H9 (cell line): ENCODE measurements around the gene SMIM32. TPM values are rescaled to one million over a fixed set of nuclear protein-coding genes. Genes with fewer than 3 reads are reported as not detected.

Experiments used
- DNase-seq: peaks from one replicate; pipeline ENCODE4 v3.0.0-alpha.2; 2017
- H2AFZ ChIP-seq: one replicate; pipeline ENCODE4 v1.6.1; 2013; ENCODE audit warnings: mild to moderate bottlenecking, low read length, control low read depth, moderate library complexity
- H2AK5ac ChIP-seq: 2 replicates; pipeline ENCODE4 v1.6.1; 2013; ENCODE audit warnings: low read length, control low read depth, mixed read lengths; ENCODE audit not compliant: insufficient read length
- H2BK120ac ChIP-seq: one replicate; pipeline ENCODE4 v1.6.1; 2013; ENCODE audit warnings: low read depth, mild to moderate bottlenecking, low read length, control low read depth, inconsistent platforms; ENCODE audit not compliant: poor library complexity, severe bottlenecking
- H2BK12ac ChIP-seq: 2 replicates; pipeline ENCODE4 v1.6.1; 2013; ENCODE audit warnings: low read length, control low read depth, mixed read lengths, low read depth; ENCODE audit not compliant: insufficient read length
- H2BK15ac ChIP-seq: 2 replicates; pipeline ENCODE4 v1.6.1; 2013; ENCODE audit warnings: low read depth, low read length, control low read depth
- H2BK20ac ChIP-seq: one replicate; pipeline ENCODE4 v1.6.1; 2013; ENCODE audit warnings: low read depth, mild to moderate bottlenecking, low read length, control low read depth, inconsistent platforms; ENCODE audit not compliant: poor library complexity, severe bottlenecking
- H2BK5ac ChIP-seq: 2 replicates; pipeline ENCODE4 v1.6.1; 2013; ENCODE audit warnings: low read length, control low read depth, mixed read lengths; ENCODE audit not compliant: insufficient read length
- H3K14ac ChIP-seq: 2 replicates; pipeline ENCODE4 v1.6.1; 2013; ENCODE audit warnings: low read length, control low read depth; ENCODE audit not compliant: insufficient read depth
- H3K18ac ChIP-seq: 2 replicates; pipeline ENCODE4 v1.6.1; 2013; ENCODE audit warnings: low read depth, mild to moderate bottlenecking, mixed read lengths, low read length, control low read depth; ENCODE audit not compliant: insufficient read length
- H3K23ac ChIP-seq: 2 replicates; pipeline ENCODE4 v1.6.1; 2013; ENCODE audit warnings: low read length, control low read depth, mixed read lengths, low read depth; ENCODE audit not compliant: insufficient read length
- H3K23me2 ChIP-seq: 2 replicates; pipeline ENCODE4 v1.6.1; 2013; ENCODE audit warnings: low read depth, mild to moderate bottlenecking, mixed read lengths, low read length, control low read depth; ENCODE audit not compliant: insufficient read length, poor library complexity, severe bottlenecking
- H3K27ac ChIP-seq: 2 replicates; pipeline ENCODE4 v1.5.1; 2013; ENCODE audit warnings: low read length, control low read depth, mixed read lengths, low read depth; ENCODE audit not compliant: insufficient read length
- H3K27me3 ChIP-seq: 2 replicates; pipeline ENCODE4 v1.6.1; 2013; ENCODE audit warnings: low read length, control low read depth, inconsistent platforms; ENCODE audit not compliant: insufficient read depth
- H3K4ac ChIP-seq: 2 replicates; pipeline ENCODE4 v1.6.1; 2013; ENCODE audit warnings: low read depth, mild to moderate bottlenecking, control low read depth, inconsistent platforms, low read length, moderate library complexity
- H3K4me1 ChIP-seq: 2 replicates; pipeline ENCODE4 v1.6.1; 2013; ENCODE audit warnings: low read length, control low read depth, inconsistent platforms; ENCODE audit not compliant: insufficient read depth
- H3K4me2 ChIP-seq: 2 replicates; pipeline ENCODE4 v1.6.1; 2013; ENCODE audit warnings: low read length, control low read depth, mixed read lengths; ENCODE audit not compliant: insufficient read length, insufficient read depth
- H3K56ac ChIP-seq: 2 replicates; pipeline ENCODE4 v1.6.1; 2013; ENCODE audit warnings: low read depth, mild to moderate bottlenecking, mixed read lengths, low read length, control low read depth; ENCODE audit not compliant: insufficient read length
- H3K79me1 ChIP-seq: 2 replicates; pipeline ENCODE4 v1.6.1; 2013; ENCODE audit warnings: low read depth, mild to moderate bottlenecking, moderate library complexity, low read length, control low read depth, inconsistent platforms; ENCODE audit not compliant: insufficient read depth, poor library complexity, severe bottlenecking
- H3K79me2 ChIP-seq: 2 replicates; pipeline ENCODE4 v1.6.1; 2013; ENCODE audit warnings: low read length, control low read depth, inconsistent platforms; ENCODE audit not compliant: insufficient read depth
- H3K9ac ChIP-seq: 2 replicates; pipeline ENCODE4 v1.6.1; 2013; ENCODE audit warnings: low read length, control low read depth, mixed read lengths; ENCODE audit not compliant: insufficient read length; ENCODE audit errors: extremely low read depth
- H3K9me3 ChIP-seq: one replicate; pipeline ENCODE4 v1.6.1; 2013; ENCODE audit warnings: low read depth, low read length, inconsistent platforms; ENCODE audit not compliant: control insufficient read depth
- H3T11ph ChIP-seq: one replicate; pipeline ENCODE4 v1.6.1; 2013; ENCODE audit warnings: mild to moderate bottlenecking, low read length, control low read depth, inconsistent platforms
- H4K20me1 ChIP-seq: one replicate; pipeline ENCODE4 v1.6.1; 2013; ENCODE audit not compliant: control insufficient read depth, insufficient read length, insufficient read depth
- H4K5ac ChIP-seq: 2 replicates; pipeline ENCODE4 v1.6.1; 2013; ENCODE audit warnings: low read depth, mild to moderate bottlenecking, mixed read lengths, low read length, control low read depth; ENCODE audit not compliant: insufficient read length
- H4K8ac ChIP-seq: replicated peaks from 2 replicates; pipeline ENCODE4 v1.6.1; 2013; ENCODE audit warnings: low read length, control low read depth, mixed read lengths, low read depth; ENCODE audit not compliant: insufficient read length
- H4K91ac ChIP-seq: 2 replicates; pipeline ENCODE4 v1.6.1; 2013; ENCODE audit warnings: low read depth, mild to moderate bottlenecking, moderate library complexity, mixed read lengths, low read length, control low read depth; ENCODE audit not compliant: insufficient read length
- H3K27ac Mint-ChIP-seq, 3 experiments: 2 replicates in 2 of 3; 3 replicates in 1 of 3; pipeline ENCODE4 v1.8.0; 2020 to 2021; ENCODE audit warnings: mixed read lengths in 3 of 3, mild to moderate bottlenecking in 1 of 3, moderate library complexity in 1 of 3
- H3K27me3 Mint-ChIP-seq: 2 replicates; pipeline ENCODE4 v1.8.0; 2021; ENCODE audit warnings: low read depth, mild to moderate bottlenecking, moderate library complexity, mixed read lengths
- H3K36me3 Mint-ChIP-seq, 3 experiments: 2 replicates in 2 of 3; 3 replicates in 1 of 3; pipeline ENCODE4 v1.8.0; 2020 to 2021; ENCODE audit warnings: low read depth in 3 of 3, mixed read lengths in 3 of 3; ENCODE audit not compliant: insufficient read depth in 1 of 3
- H3K4me1 Mint-ChIP-seq, 2 experiments: 2 replicates each; pipeline ENCODE4 v1.8.0; 2020; ENCODE audit warnings: mixed read lengths in 2 of 2
- H3K4me3 Mint-ChIP-seq, 2 experiments: 2 replicates in 1 of 2; 3 replicates in 1 of 2; pipeline ENCODE4 v1.8.0; 2020 to 2021; ENCODE audit warnings: mild to moderate bottlenecking in 2 of 2, mixed read lengths in 2 of 2, moderate library complexity in 1 of 2
- H3K9me3 Mint-ChIP-seq, 2 experiments: 2 replicates in 1 of 2; 3 replicates in 1 of 2; pipeline ENCODE4 v1.8.0; 2020; ENCODE audit warnings: mild to moderate bottlenecking in 2 of 2, mixed read lengths in 2 of 2, moderate library complexity in 1 of 2
- WGBS: extraction: QIAGEN DNeasy Blood & Tissue Kit; methylation state at CpG from one replicate; pipeline ENCODE4 v1.1.7; 2013; ENCODE audit warnings: missing lambda C conversion rate, low lambda C conversion rate, mixed read lengths; ENCODE audit not compliant: insufficient read length; ENCODE audit errors: extremely low coverage; 5-methylcytosine and 5-hydroxymethylcytosine counted together
- total RNA-seq: library from RNA; stranded (reverse); gene quantifications from 2 replicates; pipeline ENCODE4 v1.2.1, GENCODE V29; 2021
- TF ChIP-seq, protein P1 (sequence below): fragments of 200-600 bp; sonication (generic); conservative IDR thresholded peaks from 3 replicates; pipeline ENCODE4 v1.8.0; 2021; ENCODE audit warnings: antibody characterized with exemption, mild to moderate bottlenecking

SMIM32 gene
- total RNA-seq, 1 experiment from 2014 or later, result not detected

DNA sequence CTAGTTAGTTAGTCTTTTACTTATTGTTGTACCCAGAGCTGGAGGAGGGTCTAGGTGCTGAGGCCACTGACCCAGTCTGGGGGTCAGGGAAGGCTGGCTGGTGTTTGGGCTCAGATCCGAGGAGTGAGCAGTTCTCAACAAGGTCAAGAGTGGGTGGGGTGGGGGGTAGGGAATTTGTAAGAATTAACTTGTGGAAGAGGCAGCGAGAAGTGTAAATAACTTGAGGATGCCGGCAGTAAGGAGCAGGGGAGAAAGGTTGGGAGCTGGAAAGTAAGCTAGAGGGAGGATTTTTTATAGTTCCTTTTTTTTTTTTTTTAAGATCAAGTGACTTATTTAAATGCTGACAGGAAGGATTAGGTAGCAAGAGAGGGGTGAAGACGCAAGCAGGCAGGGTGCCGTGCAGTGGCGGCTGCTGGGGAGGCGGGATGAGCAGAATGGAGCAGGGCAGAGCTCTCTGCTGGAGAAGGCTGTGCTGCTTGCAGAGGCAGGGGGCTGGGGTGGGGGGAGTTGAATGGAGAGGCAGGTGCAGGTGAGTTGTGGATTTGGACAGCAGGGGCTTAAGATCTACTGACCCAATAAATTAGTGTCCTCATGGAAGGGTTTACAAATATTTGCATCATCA is 35.3 kb upstream of the SMIM32 start:
- H4K5ac ChIP-seq, result no peak overlapping the region
- TF ChIP-seq, protein P1, sequence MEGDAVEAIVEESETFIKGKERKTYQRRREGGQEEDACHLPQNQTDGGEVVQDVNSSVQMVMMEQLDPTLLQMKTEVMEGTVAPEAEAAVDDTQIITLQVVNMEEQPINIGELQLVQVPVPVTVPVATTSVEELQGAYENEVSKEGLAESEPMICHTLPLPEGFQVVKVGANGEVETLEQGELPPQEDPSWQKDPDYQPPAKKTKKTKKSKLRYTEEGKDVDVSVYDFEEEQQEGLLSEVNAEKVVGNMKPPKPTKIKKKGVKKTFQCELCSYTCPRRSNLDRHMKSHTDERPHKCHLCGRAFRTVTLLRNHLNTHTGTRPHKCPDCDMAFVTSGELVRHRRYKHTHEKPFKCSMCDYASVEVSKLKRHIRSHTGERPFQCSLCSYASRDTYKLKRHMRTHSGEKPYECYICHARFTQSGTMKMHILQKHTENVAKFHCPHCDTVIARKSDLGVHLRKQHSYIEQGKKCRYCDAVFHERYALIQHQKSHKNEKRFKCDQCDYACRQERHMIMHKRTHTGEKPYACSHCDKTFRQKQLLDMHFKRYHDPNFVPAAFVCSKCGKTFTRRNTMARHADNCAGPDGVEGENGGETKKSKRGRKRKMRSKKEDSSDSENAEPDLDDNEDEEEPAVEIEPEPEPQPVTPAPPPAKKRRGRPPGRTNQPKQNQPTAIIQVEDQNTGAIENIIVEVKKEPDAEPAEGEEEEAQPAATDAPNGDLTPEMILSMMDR, result no peak
- Mint-ChIP-seq H3K27ac (no peak overlapping the region), H3K9me3 (no peaks in the 10 kb centered on the region; a peak in 1 of 5 replicates), H3K4me1 (peaks cover 55 to 57% of the 10 kb centered on the region in 2 experiments), H3K36me3 (no peaks in the 10 kb centered on the region), H3K4me3 (peak overlapping the region in 1 of 2 experiments; percentile 62; a peak in 3 of 5 replicates), H3K27me3 (peaks cover 10% of the 10 kb centered on the region)
- H3K9ac ChIP-seq, result no peak overlapping the region
- no peak overlapping the region for H2BK15ac ChIP-seq
- no peak overlapping the region for H3T11ph ChIP-seq
- no peak overlapping the region for H3K27ac ChIP-seq
- no peak overlapping the region for H4K91ac ChIP-seq
- no peak overlapping the region for H2BK120ac ChIP-seq
- peak; percentile 54 for DNase-seq
- H3K23me2 ChIP-seq, result no peaks in the 10 kb centered on the region
- no CpG with 5 or more reads among the region's 7 CpGs for WGBS
- H2AK5ac ChIP-seq, result no peak overlapping the region
- H3K18ac ChIP-seq, result no peak overlapping the region
- no peak overlapping the region for H3K23ac ChIP-seq
- no peaks in the 10 kb centered on the region; the same call in 1 of the 2 replicates for H3K4me1 ChIP-seq
- no peak overlapping the region for H2BK12ac ChIP-seq
- no peak overlapping the region for H3K14ac ChIP-seq
- no peaks in the 10 kb centered on the region for H3K9me3 ChIP-seq
- H2AFZ ChIP-seq, result no peak overlapping the region
- H2BK20ac ChIP-seq, result no peak overlapping the region
- H3K4me2 ChIP-seq, result no peak overlapping the region
- H3K79me2 ChIP-seq, result no peaks in the 10 kb centered on the region
- no peak overlapping the region for H3K56ac ChIP-seq
- H2BK5ac ChIP-seq, result no peak overlapping the region
- H3K4ac ChIP-seq, result no peak overlapping the region
- H4K8ac ChIP-seq, result no peak overlapping the region
- H3K27me3 ChIP-seq, result no peaks in the 10 kb centered on the region
- no peaks in the 10 kb centered on the region for H4K20me1 ChIP-seq
- H3K79me1 ChIP-seq, result no peaks in the 10 kb centered on the region
